ENCODE results near the gene CD5L.

GRCh38 chr1:157880621-157881020, 39.0 kb upstream of the CD5L start:
- TF ChIP-seq, protein P1, sequence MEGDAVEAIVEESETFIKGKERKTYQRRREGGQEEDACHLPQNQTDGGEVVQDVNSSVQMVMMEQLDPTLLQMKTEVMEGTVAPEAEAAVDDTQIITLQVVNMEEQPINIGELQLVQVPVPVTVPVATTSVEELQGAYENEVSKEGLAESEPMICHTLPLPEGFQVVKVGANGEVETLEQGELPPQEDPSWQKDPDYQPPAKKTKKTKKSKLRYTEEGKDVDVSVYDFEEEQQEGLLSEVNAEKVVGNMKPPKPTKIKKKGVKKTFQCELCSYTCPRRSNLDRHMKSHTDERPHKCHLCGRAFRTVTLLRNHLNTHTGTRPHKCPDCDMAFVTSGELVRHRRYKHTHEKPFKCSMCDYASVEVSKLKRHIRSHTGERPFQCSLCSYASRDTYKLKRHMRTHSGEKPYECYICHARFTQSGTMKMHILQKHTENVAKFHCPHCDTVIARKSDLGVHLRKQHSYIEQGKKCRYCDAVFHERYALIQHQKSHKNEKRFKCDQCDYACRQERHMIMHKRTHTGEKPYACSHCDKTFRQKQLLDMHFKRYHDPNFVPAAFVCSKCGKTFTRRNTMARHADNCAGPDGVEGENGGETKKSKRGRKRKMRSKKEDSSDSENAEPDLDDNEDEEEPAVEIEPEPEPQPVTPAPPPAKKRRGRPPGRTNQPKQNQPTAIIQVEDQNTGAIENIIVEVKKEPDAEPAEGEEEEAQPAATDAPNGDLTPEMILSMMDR (IDR thresholded peaks at IDR 0.05): no peak
- no peak for TF ChIP-seq POLR2AphosphoS5 (IDR thresholded peaks at IDR 0.05)

All from gastroesophageal sphincter (tissue), 3 donors.